NCI-H69 (cell line): ENCODE data around the gene CIDEA.
"Not testable (repeated sequence)": the region's sequence is repeated elsewhere in the genome, so short reads cannot be mapped to it uniquely, and the experiment has no call there.

Experiments
- DNase-seq: peaks from one replicate; lab custom pipeline; 2025; lab: John Stamatoyannopoulos, UW

CIDEA gene

GRCh38 chr18:12254136-12254819, at the start of gene CIDEA:
TSS of gene CIDEA (plus strand) at chr18:12254361. CDS start at chr18:12254384, 23 bp downstream.
- DNase-seq, result peak; percentile 28

DNA sequence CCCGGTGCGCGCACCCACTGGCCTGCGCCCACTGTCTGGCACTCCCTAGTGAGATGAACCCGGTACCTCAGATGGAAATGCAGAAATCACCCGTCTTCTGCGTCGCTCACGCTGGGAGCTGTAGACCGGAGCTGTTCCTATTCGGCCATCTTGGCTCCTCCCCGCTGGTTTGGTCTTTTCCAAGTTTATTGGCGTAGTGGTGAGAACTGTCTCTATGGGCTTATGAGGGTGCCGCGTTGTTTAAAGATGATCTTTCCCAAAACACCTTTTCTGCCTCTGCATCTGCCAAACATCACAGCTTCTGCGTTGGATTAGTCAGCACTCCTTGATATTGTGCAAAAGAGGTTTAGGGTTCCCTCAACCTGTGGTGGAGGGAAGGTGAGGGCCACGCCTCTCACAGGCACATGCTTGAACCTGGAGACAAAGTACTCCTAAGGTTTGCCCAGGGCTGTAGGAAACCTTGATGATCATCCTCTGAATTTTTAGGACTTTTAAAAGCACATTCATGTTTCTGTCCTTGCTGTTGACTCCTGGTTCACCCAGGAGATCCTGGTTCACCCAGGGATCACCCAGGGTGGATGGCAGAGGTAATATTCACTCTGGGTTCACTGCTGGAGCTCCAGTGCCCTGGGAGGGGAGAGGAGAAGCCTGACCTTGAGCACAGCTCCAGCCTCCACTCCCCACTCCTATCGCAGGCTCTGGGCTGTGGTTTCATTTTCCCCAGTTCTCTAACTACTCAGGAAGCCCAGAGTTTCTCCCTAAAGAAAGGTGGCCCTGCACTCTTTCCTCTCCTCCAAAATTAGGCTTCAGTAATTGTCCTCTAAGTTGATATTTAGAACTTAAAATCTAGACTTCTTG, 45.6 kb upstream of the CIDEA start:
- DNase-seq, result not testable (repeated sequence)

DNA sequence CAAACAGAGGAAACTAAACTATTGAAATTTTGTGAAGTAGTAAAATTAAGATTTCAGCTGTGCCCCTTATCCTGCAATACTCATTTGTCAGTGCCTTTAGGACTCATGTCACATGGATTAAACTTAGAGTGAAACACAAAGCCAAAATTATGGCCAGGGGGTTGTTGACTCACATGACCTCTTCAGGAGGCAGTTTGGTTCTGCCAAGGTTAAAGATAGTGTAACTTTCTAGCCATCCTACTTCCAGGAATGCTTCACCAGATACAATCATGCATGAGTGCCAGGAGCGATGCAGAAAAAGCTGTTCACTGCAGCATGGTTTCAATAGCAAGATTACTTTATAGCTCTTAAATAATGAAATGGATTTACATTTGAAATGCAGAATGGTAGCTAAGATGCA, 41.9 kb upstream of the CIDEA start:
- not testable (repeated sequence) for DNase-seq

GRCh38 chr18:12214296-12215005, 39.7 kb upstream of the CIDEA start:
- not testable (repeated sequence) for DNase-seq

- not testable (repeated sequence) for DNase-seq
These were observed 37.7 kb upstream of the CIDEA start for GRCh38 chr18:12216471-12216870.

GRCh38 chr18:12218603-12219002, 35.6 kb upstream of the CIDEA start:
- DNase-seq, result not testable (repeated sequence)

DNA sequence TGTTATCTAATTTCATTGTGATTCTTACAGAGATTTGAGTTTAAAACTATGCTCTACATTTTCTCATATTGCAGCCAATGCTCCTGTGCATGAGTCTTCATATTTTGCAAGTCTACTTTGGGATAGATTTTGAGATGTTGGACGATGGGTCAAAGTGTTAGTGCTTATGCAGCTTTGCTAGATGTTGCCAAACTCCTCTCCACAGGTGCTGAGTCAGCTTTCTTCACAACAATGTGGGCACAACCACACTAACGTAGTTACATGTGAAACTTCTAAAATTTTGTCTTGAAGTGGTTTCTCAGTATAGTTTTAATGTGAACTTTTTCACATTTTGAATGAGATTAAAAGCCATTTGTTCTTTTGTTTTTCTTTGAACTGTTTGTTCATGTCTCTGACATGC, 32.1 kb upstream of the CIDEA start:
- DNase-seq, result not testable (repeated sequence)

- DNase-seq, result not testable (repeated sequence)
These were observed 30.8 kb upstream of the CIDEA start for GRCh38 chr18:12223326-12223725.

- not testable (repeated sequence) for DNase-seq
These were observed 27.4 kb upstream of the CIDEA start for GRCh38 chr18:12226807-12227206.

DNA sequence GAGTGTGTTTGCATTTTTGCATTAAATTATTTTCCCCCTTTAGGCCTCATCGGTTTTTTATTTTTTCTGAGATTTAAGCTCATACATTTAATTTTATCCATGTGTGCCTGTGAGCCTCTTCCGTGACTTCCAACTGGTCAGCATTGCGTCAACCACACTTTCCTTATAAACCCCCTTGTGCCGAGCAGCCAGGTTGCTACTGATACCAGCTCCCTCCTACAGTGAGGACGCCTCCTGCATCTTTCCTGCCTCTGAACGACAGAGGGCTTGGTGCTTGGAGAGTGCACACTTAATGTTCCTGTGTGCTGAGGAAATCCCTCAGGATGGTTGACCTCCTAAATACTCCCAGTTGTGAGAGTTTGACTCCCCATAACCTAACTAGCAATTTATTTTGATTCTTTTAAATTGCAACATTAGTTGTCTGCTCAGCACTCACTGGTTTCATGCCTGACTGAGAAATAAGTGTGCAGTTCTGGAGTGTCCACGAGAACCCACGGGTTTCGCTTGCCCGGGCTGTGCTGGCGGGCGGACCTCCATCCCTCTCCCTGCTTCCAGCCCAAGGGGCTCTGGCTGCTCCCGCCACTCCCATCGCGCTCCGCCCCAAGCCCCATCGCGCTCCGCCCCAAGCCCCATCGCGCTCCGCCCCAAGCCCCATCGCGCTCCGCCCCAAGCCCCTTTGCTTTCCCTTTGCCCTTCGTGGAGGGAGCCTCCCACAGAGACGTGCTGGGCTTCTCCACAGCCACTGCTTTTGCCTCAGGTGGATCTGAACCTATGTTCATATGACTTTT, 26.6 kb upstream of the CIDEA start:
- not testable (repeated sequence) for DNase-seq

- DNase-seq, result not testable (repeated sequence)
These were observed 25.9 kb upstream of the CIDEA start for GRCh38 chr18:12228308-12228707.

DNA sequence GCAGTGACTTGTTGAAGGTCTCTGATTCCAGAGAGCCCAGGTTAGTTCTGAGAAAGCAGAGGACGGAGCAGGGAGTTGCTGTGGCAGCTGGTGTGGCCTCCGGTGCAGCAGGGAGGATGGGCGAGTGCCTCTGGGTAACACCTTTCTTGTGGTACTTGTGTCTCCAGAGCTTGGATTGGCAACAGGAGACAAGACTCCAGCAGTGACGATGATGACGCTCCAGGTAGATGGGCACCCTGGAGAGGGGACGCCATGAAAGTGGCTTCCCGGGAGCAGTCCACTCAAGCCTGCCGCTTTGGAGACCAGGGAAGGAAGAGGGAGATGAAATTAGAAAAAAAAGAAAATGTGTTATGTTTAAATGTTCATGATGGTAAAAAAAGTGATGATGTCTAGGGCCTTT, 23.6 kb upstream of the CIDEA start:
- not testable (repeated sequence) for DNase-seq

DNA sequence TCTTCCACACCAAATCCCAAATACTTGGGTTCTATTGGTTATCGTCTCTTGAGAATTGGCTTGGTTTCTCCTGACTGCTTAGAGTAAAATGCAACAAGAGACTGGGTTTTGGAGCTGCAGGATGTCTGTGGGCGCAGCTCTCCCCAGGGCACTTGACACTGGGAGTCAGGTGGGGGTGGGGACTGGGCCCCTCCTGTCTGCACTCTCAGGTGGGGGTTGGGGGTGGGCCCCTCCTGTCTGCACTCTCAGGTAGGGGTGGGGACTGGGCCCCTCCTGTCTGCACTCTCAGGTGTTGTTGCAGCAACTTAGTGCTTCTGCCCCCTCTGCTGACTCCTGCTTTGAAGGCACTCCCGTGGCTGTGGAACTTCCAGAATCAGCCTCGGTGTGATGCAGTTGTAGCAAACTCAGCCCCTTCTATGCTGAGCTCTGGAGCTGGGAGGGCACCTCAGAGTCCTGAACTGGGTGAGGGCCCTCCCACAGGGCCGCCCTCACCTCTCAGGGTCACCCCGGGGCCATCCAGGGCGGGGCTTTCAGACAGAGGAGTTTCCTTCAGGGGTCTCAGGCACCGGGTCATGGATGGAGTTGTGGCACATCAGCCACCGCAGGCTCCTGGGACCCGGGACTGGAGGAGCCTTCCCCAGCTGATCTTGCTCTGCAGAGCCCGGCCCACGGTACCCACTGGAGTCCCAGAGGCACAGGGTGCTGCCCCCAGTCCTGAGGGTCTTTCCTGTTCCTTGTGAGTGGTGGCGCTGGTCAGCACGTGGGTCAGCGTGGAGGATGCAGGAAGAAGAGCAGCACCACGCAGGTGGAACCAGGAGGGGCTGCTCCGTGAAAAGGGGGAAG, 22.9 kb upstream of the CIDEA start:
- no peak for DNase-seq

DNA sequence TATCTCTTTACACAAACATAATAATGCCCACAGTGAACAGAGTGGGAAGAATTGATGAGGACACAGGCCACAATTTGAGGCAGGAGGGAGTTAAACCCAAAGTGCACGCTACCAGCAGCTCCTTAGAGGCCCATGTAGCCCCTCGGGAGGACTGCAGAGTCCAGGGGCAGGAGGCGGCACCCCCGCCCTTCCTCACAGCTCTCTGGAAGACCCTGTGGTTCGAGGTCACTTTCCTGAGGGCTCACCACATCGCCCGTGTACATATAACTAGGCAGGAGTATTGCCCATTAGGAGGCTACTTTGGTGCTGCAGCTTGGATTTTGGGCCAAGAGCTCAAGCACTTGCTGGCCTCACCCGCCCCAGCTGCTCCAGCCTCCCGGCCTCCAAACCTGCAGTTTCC, 22.2 kb upstream of the CIDEA start:
- no peak for DNase-seq

DNA sequence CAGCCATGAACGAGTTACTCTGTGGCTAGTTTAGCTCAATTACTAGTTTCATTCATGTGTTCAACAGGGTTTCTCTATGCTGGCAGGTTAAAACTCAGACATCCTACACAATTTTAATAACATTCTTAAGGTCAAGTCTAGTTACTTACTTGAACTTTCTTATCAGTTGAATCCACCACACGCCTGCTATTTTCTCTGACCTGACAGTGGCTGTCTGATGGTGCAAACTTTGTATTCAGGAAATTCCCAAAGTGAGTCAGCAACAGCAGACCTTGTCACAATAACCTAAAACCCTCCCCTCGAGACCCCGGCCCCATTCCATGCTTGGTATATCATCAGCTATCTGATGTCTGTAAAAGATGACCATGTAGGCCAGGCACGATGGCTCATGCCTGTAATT, 20.8 kb upstream of the CIDEA start:
- no peak for DNase-seq

- no peak for DNase-seq
These were observed 19.5 kb upstream of the CIDEA start for GRCh38 chr18:12234451-12235190.

DNA sequence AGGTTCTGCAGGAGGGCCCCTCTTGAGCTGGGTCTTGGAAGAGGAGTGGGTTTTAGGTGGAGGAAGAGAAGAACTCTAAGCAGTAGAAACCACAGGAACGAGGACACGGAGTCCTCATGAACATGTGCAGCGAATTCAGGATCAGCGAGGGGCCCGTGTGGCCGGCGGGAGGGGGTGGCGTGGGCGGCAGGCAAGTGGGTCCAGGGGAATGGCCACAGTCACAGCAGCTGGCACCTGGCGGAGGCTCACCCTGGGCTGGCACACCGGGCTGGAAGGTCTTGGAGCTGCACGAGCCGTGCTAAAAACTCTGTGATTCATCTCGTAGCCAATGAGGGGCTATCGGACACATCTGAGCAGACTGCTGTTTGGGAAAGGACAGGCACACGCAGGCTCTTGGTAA, 18.0 kb upstream of the CIDEA start:
- DNase-seq, result no peak

DNA sequence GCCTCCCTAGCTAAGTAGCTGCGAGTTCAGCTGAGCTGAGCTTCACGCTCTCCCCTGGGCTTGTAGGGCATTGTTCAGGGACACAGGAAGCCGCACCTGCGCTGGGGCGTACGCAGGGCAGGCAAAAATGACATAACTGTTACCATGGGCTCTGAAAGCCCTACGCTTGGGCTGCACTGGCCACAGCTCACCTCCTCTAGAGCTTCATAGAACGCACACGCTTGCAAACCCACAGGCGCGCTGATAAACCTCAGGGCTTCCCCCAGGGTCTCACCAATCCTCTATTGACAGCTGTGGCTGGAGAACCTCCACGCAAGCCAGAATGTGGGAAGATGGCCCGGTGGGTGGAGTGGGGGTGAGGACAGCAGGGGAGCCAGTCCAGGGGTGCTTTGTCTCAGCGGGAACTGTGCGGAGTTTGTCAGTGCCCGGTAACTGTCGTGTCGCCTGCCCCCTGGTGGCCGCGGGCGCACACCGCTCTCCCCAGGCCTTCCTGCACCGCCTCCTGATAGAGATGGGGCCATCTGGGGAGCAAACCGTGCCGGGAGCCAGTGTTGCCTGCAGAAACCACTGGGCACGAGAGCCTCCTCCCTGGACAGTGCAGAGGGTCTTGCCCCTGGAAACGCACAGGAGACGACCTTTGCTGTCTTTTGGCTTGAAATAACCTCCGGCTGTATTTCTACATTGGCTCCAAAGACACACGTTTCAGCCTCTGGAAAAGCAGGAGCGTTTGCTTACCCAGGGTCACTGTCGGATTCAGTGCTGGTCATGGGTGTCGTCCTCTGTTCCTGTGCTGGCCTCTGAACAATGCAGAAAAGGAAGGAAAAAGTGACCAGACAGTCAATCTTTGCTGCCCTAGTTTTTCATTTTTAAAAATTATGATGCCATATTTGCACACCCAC, 17.0 kb upstream of the CIDEA start:
- DNase-seq, result peak; percentile 70

GRCh38 chr18:12238826-12239225, 15.3 kb upstream of the CIDEA start:
- DNase-seq, result no peak
